Testis (tissue), 2 donors: ENCODE results near the gene DCT.

Experiments
- POLR2A ChIP-seq: fragments of 450-650 bp; IDR thresholded peaks from one replicate; pipeline ENCODE4 v1.6.1; 2017; ENCODE audit warnings: antibody characterized with exemption, mild to moderate bottlenecking, moderate library complexity
- TF ChIP-seq, protein P1 (sequence below), 3 experiments: fragments of 450-650 bp in 2 of 3; fragments of 200-600 bp in 1 of 3; sonication (generic) in 1 of 3; IDR thresholded peaks; one replicate each; pipeline ENCODE4 v1.5.1; 2016 to 2019; ENCODE audit warnings: antibody characterized with exemption in 3 of 3, mild to moderate bottlenecking in 2 of 3, moderate library complexity in 1 of 3

DNA sequence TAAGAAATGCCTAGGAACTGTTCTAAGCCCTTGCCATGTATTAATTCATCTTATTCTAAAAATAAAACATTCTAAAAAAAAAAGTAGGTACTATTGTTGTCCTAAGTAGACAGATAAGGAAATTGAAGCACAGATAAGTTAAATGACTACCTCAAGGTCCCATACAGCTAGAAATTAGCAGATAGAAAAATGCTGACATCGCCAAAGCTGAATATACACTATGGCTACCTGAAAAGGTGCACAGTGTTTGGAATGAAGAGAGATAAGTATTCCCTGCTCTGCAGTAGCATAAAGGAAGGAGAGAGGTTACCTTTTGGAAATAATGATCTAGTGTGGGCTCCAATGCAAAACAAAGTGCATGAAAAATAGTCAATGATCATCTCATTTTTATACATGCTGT is 65.3 kb downstream of the DCT start:
- TF ChIP-seq, protein P1, sequence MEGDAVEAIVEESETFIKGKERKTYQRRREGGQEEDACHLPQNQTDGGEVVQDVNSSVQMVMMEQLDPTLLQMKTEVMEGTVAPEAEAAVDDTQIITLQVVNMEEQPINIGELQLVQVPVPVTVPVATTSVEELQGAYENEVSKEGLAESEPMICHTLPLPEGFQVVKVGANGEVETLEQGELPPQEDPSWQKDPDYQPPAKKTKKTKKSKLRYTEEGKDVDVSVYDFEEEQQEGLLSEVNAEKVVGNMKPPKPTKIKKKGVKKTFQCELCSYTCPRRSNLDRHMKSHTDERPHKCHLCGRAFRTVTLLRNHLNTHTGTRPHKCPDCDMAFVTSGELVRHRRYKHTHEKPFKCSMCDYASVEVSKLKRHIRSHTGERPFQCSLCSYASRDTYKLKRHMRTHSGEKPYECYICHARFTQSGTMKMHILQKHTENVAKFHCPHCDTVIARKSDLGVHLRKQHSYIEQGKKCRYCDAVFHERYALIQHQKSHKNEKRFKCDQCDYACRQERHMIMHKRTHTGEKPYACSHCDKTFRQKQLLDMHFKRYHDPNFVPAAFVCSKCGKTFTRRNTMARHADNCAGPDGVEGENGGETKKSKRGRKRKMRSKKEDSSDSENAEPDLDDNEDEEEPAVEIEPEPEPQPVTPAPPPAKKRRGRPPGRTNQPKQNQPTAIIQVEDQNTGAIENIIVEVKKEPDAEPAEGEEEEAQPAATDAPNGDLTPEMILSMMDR (IDR thresholded peaks at IDR 0.05): no peak
- TF ChIP-seq POLR2A: no peak
